Suprapubic skin (tissue), 4 donors: ENCODE data around the gene WWOX. TPM values are rescaled to one million over a fixed set of nuclear protein-coding genes. Genes with fewer than 3 reads are reported as not detected.

Experiments
- DNase-seq, 2 donors: peaks; one replicate each; pipeline ENCODE4 v3.0.0-alpha.2; 2019; ENCODE audit warnings: low spot score in 2 of 2
- H3K27ac ChIP-seq: fragments of 200-600 bp; sonication (generic); one replicate; pipeline ENCODE4 v1.5.1; 2019
- H3K27me3 ChIP-seq: fragments of 200-600 bp; sonication (generic); one replicate; pipeline ENCODE4 v1.5.1; 2019
- H3K36me3 ChIP-seq: fragments of 200-600 bp; sonication (generic); one replicate; pipeline ENCODE4 v1.5.1; 2019
- H3K4me1 ChIP-seq: fragments of 200-600 bp; sonication (generic); one replicate; pipeline ENCODE4 v1.5.1; 2019
- H3K4me3 ChIP-seq: fragments of 200-600 bp; sonication (generic); one replicate; pipeline ENCODE4 v1.5.1; 2019; ENCODE audit warnings: mild to moderate bottlenecking
- H3K9me3 ChIP-seq: fragments of 200-600 bp; sonication (generic); one replicate; pipeline ENCODE4 v1.5.1; 2019
- EP300 ChIP-seq: sonication (generic); formaldehyde crosslinking; IDR thresholded peaks from one replicate; pipeline ENCODE4 v1.6.1; 2017; ENCODE audit warnings: antibody characterized with exemption
- POLR2A ChIP-seq, 2 donors: fragments of 450-650 bp; IDR thresholded peaks; one replicate each; pipeline ENCODE4 v1.6.1; 2017; ENCODE audit warnings: antibody characterized with exemption in 2 of 2, mild to moderate bottlenecking in 2 of 2, moderate library complexity in 2 of 2
- POLR2AphosphoS5 ChIP-seq, 3 donors: sonication (generic); formaldehyde crosslinking; IDR thresholded peaks; one replicate each; pipeline ENCODE4 v1.6.1; 2017; ENCODE audit warnings: antibody characterized with exemption in 3 of 3
- WGBS: methylation state at CpG from one replicate; pipeline ENCODE4 v1.1.5; 2018; 5-methylcytosine and 5-hydroxymethylcytosine counted together
- total RNA-seq, 4 donors: library from RNA; depleted of rRNA; stranded (reverse); fragments of >200 nt; gene quantifications; one replicate each; pipeline ENCODE4 v1.1.0, GENCODE V29; 2016
- TF ChIP-seq, protein P1 (sequence below), 2 donors: fragments of 200-600 bp in 1 of 2; fragments of 450-650 bp in 1 of 2; sonication (generic) in 1 of 2; IDR thresholded peaks; one replicate each; pipeline ENCODE4 v1.5.1; 2016 to 2019; ENCODE audit warnings: antibody characterized with exemption in 2 of 2, mild to moderate bottlenecking in 1 of 2, moderate library complexity in 1 of 2

The WWOX gene
- total RNA-seq, 4 donors from 2014 or later, result 29.6 to 104 (median 47.3) TPM

DNA sequence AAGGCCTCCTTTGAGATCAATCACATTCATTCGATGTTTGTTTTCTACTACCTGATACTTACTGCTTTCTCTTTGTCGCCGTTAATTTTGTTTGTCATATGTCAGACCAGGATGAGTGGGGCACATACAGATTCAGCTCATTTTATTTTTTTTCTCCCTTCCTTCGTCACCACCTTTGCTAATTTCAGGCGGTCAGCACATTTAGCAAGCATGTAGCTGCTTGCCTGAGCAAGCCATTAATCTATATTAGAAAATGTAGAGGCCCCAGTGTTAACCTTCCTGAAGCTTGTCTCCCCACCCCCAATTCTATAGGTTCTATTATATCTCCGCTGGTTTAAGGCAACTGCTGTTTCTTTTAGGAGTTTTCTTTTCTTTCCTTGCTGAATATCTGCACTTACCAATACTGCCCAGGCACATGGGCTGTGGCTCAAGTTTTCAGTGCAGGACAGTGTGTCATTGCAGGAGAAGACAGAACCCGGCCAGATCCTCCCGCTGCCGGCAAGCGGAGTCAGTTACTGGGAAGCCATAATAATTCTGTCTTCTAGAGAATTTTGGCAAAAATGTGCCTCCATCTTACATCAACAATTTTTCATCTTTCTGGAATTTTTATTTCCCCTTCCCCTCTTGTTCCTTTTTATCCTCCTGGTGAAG is 714.3 kb downstream of the WWOX start:
- WGBS, result 85% methylated on average over 10 of the region's 10 CpGs
- Histone ChIP-seq H3K27me3 (no peaks in the 10 kb centered on the region), H3K36me3 (no peaks in the 10 kb centered on the region), H3K4me3 (no peak overlapping the region), H3K9me3 (no peaks in the 10 kb centered on the region), H3K4me1 (peaks cover 30% of the 10 kb centered on the region), H3K27ac (no peak overlapping the region)
- no peak for DNase-seq
- TF ChIP-seq EP300 (no peak), POLR2A (IDR thresholded peaks at IDR 0.05) (no peak), POLR2AphosphoS5 (IDR thresholded peaks at IDR 0.05) (no peak)
- TF ChIP-seq, protein P1, sequence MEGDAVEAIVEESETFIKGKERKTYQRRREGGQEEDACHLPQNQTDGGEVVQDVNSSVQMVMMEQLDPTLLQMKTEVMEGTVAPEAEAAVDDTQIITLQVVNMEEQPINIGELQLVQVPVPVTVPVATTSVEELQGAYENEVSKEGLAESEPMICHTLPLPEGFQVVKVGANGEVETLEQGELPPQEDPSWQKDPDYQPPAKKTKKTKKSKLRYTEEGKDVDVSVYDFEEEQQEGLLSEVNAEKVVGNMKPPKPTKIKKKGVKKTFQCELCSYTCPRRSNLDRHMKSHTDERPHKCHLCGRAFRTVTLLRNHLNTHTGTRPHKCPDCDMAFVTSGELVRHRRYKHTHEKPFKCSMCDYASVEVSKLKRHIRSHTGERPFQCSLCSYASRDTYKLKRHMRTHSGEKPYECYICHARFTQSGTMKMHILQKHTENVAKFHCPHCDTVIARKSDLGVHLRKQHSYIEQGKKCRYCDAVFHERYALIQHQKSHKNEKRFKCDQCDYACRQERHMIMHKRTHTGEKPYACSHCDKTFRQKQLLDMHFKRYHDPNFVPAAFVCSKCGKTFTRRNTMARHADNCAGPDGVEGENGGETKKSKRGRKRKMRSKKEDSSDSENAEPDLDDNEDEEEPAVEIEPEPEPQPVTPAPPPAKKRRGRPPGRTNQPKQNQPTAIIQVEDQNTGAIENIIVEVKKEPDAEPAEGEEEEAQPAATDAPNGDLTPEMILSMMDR (IDR thresholded peaks at IDR 0.05), result no peak

DNA sequence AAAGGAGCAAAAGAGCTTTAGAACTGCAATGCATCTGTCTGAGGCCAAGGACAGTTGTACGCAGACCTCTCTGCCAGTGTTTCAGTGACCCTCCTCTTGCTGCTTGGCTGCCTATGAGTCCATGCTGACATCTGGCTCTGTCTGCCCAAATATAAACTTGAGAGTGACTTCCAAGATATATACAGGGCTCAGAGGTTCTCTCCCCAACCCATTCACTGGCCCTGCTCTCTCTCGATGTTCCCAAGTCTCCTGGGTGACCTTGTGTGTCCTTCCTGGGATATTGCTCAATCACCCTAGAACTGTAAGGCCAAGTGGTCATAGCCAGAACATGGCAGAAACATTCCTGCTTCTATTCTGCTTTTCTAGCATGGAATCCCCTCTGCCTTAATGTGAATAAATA is 716.3 kb downstream of the WWOX start:
- no peaks in the 10 kb centered on the region for H3K36me3 ChIP-seq
- TF ChIP-seq POLR2AphosphoS5 (IDR thresholded peaks at IDR 0.05) (no peak), POLR2A (IDR thresholded peaks at IDR 0.05) (no peak), EP300 (no peak)
- TF ChIP-seq, protein P1 (IDR thresholded peaks at IDR 0.05), result no peak
- H3K9me3 ChIP-seq, result no peaks in the 10 kb centered on the region
- H3K4me1 ChIP-seq, result peaks cover 30% of the 10 kb centered on the region
- H3K27ac ChIP-seq, result peak overlapping the region; percentile 31
- WGBS, result 70% methylated on average over 2 of the region's 2 CpGs
- H3K27me3 ChIP-seq, result no peaks in the 10 kb centered on the region
- no peak overlapping the region for H3K4me3 ChIP-seq
- no peak for DNase-seq

DNA sequence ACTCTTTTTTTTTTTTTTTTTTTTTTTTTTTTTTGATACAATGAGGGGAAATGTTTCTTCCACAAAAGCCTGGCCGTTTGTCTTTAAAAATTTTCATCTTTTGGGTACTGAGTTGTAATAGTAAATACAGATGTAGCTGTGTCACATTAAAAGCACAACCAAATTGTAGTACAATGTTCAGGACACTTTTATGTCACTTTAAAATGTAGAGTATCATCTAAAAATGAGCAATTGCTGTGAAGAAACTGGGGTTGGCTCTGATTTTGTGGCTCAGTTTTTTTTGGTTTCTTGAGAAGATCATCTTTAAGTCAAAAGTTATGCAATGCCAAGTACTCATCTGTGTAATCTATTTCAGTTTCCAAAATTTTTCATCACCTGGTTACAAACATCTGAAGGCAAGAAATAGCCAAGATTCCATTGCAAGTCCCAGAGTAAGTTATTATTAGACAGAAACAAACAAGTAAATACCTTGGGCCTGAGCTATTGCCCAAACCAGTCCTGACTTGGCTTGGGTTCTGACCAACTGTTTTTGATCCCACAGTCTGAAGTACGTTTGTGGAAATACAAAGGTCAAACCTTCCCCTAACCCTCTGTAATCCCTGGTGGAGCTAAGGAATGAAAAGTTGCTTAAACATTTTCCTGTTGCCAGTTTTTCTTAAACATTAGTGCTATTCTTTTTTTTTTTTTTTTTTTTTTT is 717.2 kb downstream of the WWOX start:
- H3K4me3 ChIP-seq, result no peak overlapping the region
- H3K9me3 ChIP-seq, result no peaks in the 10 kb centered on the region
- WGBS, result 18% methylated on average over 2 of the region's 2 CpGs
- no peaks in the 10 kb centered on the region for H3K36me3 ChIP-seq
- H3K4me1 ChIP-seq, result peaks cover 30% of the 10 kb centered on the region
- no peak for TF ChIP-seq EP300
- peak in 1 of 3 donors; percentile 36 for TF ChIP-seq POLR2AphosphoS5 (IDR thresholded peaks at IDR 0.05)
- peak overlapping the region; percentile 33 for H3K27ac ChIP-seq
- DNase-seq, result peak in 1 of 2 donors; percentile 72
- no peaks in the 10 kb centered on the region for H3K27me3 ChIP-seq

DNA sequence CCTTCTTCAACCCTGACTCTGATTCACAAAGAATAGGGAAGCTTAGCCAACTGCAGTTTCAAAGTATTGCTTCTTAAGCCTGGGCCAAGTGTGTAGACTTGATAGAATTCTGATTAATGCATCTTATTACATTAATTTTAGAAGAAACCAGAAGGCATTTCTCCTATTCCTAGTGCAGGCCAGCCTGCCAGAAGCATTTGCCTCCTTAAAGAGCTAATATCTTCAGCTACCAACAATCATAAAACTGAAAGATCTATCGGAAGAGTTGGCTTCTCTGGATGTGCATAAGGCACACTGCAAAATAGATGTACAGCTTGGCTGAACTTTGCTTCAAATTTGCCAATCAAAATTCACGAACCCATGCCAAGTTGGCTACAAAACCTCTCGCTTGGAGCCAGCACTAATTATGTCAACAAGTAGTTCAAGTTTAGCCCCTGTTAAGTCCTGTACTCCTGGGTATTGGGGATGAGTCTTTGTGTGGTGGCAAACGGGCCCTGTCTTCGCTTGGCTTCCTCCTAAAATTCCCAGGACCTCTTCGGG is 717.8 kb downstream of the WWOX start:
- no peaks in the 10 kb centered on the region for H3K36me3 ChIP-seq
- H3K4me1 ChIP-seq, result peaks cover 30% of the 10 kb centered on the region
- no peak for DNase-seq
- H3K27me3 ChIP-seq, result no peaks in the 10 kb centered on the region
- H3K9me3 ChIP-seq, result no peaks in the 10 kb centered on the region
- WGBS, result 40% methylated on average over 6 of the region's 6 CpGs
- no peak for TF ChIP-seq POLR2AphosphoS5 (IDR thresholded peaks at IDR 0.05)
- no peak for TF ChIP-seq EP300
- TF ChIP-seq, protein P1 (IDR thresholded peaks at IDR 0.05), result no peak
- no peak overlapping the region for H3K4me3 ChIP-seq
- peak overlapping the region; percentile 33 for H3K27ac ChIP-seq

DNA sequence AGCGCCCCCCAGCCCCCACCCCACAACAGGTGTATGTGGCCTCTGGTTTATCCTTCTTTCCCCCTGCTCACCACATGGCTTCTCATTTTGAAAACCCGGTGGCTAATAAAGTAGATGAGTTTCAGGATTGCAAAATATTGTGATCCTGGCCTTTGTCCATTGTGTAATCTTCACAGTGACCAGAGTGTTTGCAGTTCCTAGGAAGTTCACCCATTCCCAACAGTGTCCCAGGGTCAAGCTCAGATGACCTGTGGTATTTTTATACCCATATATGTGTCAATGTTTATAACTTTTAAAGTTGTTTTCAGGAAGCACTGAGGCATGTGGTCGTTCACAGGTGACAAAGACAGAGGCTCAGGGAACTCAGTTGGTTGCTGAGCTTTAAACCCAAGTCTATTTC is 721.9 kb downstream of the WWOX start:
- no peaks in the 10 kb centered on the region for H3K36me3 ChIP-seq
- DNase-seq, result no peak
- no peaks in the 10 kb centered on the region for H3K9me3 ChIP-seq
- WGBS, result 50% methylated on average over 3 of the region's 3 CpGs
- no peak overlapping the region for H3K27ac ChIP-seq
- TF ChIP-seq EP300 (no peak), POLR2A (IDR thresholded peaks at IDR 0.05) (no peak), POLR2AphosphoS5 (IDR thresholded peaks at IDR 0.05) (no peak)
- TF ChIP-seq, protein P1 (IDR thresholded peaks at IDR 0.05), result no peak
- H3K4me1 ChIP-seq, result peaks cover 18% of the 10 kb centered on the region
- no peaks in the 10 kb centered on the region for H3K27me3 ChIP-seq
- H3K4me3 ChIP-seq, result no peak overlapping the region
